COLO829 (cell line): ENCODE data around the gene HNRNPC.
"Not testable (repeated sequence)": the region's sequence is repeated elsewhere in the genome, so short reads cannot be mapped to it uniquely, and the experiment has no call there.

Experiments
- DNase-seq: peaks from one replicate; pipeline ENCODE4 v3.0.0; 2012; ENCODE audit warnings: low spot score

HNRNPC gene

DNA sequence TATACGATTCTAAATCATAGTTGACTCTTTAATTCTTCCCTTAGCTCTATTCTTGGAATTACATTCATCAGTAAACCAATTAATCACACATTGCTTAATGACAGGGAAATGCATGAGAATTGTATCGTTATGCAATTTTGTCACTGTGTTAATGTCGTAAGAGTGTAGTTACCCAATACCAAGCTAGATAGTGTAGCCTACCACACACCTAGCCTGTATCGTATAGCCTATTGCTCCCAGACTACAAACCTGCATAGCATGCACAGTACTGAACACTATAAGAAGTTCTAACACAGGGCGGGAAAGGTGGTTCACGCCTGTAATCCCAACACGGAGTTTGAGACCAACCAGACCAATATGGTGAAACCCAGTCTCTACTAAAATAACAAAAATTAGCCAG is 24.7 kb downstream of the HNRNPC start:
- DNase-seq: no peak

GRCh38 chr14:21241218-21241819 is 27.9 kb downstream of the HNRNPC start:
- no peak for DNase-seq

DNA sequence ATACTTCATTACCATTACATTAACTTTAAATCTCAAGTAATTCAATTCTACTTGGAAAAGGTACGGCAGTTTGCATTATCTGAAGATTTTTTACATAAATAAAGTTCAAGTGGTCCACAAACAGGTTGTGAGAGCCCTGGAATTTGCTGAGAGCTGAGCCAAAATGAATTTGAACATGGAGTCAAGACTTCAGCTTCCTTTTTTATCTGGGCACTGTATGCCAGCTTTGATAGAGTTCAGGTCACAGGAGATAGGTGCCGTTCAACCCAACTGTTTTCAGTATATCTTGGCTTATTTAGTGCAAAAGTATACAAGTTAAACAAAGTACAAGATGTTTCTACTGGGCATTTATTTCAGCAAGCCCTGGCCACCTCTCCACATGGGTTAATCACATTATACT is 28.8 kb downstream of the HNRNPC start:
- no peak for DNase-seq

- no peak for DNase-seq
Observed at GRCh38 chr14:21238823-21239518, 30.3 kb downstream of the HNRNPC start.

DNA sequence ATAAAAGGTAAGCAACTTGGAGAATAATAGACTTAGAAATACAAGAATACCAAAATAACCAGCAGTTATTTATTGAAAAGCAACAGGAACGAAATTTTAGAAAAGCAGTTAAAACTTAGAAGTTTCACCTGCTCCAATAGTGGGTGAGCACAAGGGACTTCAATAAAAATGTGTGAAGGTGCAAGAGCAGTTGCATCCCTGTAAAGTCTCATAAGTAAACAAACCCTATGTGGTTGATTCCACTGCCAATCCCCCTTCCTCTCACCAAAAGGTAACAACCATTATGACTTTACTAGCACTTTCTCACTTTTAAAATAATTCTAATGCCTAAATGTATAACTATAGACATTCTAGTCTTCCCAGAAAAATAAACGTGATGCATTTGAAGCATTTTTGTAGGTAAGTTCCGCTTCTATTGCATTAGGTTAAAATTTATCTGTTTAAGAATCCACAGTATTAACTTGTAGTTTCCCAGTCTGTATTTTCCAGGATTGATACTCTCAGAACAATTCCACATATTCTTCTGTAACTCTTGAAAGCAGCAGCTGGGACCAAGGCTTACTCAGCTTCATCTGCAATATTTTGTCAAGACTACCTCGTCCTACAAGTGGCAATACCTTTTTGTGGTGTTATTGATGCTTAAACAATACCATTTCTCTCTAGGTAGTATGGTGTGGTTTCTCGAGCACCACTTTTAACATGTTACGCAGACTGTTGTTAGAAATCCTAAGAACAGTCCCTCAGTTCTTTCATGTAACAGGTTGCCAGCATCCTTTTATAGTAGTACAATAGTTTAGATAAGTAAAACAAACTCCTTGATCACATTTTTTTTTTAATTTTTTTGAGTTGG is 32.1 kb downstream of the HNRNPC start:
- no peak for DNase-seq

DNA sequence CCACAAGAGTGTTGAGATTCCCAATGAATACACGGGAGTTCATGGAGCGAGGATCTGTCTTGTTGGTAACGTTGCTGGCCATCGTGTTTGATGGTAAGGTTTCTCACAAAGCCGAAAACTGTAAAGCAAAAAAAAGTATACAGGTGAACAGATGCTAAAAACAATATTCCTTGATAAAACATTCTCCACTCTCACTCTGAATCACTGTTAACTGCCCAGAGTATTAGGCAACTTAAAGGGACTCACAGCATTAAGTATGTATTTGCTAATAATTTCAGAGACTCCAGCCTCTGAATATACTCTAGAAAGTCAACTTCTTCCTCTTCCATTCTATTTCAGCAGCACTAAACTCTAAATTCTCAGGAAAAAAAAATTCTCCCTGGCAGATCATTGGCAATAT is 35.1 kb downstream of the HNRNPC start:
- no peak for DNase-seq

DNA sequence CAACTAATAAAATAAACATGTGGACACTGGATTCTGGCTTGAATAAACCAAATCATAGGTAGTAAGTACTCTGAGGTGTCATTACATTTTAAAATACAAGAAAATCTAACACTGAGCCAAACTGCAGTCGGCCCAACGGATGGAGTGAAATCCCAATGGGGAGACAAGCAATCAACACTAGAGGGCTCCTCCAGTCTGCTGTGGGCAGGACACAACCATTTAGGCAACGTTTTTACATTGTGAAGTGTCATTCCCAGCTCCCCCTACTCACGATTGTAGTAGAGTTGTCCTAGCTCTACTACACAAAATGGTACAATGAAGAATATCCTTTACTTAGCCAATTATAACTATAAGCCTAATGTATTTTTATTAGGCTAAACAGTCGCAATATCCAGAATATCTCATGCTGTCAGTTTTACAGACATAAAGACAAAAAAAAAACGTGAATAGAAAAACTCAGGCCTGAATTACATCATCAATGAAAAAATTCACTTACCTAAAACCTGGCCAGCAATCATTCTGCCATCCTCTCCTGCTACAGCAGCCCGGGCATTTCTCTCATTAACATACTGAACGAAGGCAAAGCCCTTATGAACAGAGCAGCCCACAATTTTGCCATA is 35.7 kb downstream of the HNRNPC start:
- no peak for DNase-seq

DNA sequence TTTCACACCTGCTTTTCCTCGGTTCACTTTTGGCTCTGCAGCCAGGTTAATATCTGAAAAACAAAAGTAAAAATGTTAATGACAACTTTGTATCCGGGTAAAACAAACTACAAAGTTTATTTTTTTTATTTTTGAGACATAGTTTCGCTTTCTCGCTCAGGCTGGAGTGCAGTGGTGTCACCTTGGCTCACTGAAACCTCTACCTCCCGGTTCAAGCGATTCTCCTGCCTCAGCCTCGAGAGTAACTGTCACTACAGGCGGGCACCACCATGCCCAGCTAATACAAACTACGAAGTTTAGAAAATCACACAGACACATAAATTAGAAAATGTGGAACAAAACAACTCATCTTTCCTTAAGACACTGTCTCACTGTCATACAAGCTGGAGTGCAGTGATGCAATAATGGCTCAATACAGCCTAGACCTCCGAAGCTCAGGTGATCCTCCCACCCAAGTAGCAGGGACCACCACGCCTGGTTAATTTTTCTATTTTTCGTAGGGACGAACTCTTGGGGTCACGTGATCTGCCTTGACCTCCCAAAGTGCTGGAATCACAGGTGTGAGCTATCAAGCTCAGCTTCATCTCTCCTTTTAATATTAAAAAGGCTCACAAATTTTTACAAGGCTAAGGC is 38.1 kb downstream of the HNRNPC start:
- DNase-seq: no peak

DNA sequence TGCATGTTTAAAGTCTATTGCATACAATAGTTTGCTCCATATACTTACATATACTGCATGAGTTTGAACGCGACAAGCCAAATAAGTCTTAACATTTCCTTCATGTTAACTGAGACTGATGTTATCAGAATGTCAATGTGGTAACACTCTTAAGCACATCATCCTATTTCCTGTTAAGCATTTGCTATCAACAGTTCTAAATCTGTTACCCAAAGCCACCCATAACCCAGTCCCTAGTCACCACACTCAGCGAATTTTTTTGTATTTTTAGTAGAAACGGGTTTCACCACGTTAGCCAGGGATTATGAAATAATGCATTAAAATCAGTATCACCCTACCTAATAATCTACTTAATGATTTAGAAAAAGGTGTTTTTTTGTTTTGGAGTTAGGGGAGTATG is 39.4 kb downstream of the HNRNPC start:
- DNase-seq: no peak

- no peak for DNase-seq
Observed at GRCh38 chr14:21227981-21228380, 41.3 kb downstream of the HNRNPC start.

- no peak for DNase-seq
Observed at GRCh38 chr14:21227150-21227549, 42.1 kb downstream of the HNRNPC start.

- no peak for DNase-seq
Observed at GRCh38 chr14:21226467-21226866, 42.8 kb downstream of the HNRNPC start.

DNA sequence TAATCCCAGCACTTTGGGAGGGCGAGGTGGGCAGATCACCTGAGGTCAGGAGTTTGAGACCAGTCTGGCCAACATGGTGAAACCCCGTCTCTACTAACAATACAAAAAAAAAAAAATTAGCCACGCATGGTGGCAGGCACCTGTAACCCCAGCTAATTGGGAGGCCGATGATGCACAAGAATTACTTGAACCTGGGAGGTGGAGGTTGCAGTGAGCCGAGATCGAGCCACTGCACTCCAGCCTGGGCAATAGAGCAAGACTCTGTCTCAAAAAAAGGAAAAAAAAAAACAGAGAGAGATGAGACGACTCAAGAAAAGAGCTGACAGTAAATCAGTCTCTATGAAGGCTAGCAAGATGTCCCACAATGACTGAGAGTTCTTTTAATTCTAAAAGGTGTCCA is 44.1 kb downstream of the HNRNPC start:
- DNase-seq: not testable (repeated sequence)

DNA sequence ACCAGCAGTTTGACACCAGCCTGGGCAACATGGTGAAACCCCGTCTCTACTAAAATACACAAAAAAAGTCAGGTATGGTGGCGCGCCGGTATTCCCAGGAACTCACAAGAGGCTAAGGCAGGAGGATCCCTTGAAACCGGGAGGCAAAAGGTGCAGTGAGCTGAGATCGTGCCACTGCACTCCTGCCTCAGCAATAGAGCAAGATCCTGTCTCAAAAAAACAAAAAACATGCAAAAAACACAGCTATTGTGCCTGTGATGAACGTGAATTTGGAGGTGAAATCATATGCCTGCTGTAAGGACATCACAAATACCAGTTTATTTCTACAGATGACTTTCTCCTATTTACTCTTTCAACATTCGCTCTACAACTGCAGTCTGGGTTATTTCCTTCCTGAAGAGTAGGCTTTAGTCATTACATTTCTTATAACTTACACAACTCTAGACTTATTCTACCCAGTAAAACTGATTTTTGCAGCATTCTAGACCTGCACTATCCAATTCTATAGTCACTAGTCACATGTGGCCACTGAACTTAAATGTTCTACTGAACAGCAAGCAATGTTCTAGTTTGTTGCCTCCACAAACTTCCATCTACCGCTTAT is 48.3 kb downstream of the HNRNPC start:
- DNase-seq: no peak

- DNase-seq: no peak
Observed at GRCh38 chr14:21219561-21220111, 49.6 kb downstream of the HNRNPC start.

DNA sequence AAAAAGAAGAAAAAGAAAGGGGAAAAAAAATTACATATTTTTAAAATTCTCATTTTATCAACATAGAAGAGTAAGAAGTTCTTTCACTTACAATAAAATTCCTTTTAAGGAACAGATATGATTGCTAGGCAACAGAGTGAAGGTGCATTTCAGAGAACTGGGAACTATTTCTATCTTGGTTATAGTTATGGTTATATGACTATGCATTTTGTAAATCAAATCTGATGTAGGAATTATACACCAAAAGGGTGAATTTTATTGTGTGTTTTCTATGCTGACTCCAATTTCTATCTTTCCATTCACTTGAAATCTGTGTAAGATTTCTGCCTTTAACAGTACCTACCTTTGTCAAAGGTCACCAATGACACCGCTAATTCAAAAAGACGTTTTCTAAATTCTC is 50.1 kb downstream of the HNRNPC start:
- no peak for DNase-seq

- DNase-seq: no peak
Observed at GRCh38 chr14:21215879-21216251, 53.4 kb downstream of the HNRNPC start.

DNA sequence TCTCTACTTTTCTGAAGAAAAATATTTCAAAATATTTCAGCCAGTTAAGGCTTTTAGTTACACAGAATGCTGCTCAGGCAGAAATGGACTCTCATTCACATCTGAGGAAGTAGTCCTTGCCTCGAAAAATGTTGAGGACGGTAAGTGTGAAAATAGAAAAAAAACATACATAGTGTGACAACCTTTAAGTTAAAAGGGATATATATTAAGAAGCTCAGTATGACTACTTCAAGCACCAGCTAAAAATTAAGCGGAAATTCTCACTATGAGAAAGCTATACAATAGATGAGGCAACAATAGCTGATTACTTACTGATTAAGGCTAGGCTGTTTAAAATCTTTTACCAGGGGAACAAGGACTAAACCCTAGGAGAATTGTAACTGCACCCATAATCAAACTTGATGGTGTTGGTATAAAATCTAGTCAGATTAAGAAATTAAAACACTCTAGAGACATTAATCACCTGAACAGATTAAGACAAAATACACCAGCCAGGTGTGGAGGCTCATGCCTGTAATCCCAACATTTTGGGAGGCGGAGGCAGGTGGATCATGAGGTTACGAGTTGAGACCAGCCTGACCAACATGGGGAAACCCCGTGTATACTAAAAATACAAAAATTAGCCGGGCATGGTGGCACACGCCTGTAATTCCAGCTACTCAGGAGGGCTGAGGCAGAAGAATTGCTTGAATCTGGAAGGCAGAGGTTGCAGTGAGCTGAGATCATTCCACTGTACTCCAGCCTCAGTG is 53.9 kb downstream of the HNRNPC start:
- DNase-seq: no peak

DNA sequence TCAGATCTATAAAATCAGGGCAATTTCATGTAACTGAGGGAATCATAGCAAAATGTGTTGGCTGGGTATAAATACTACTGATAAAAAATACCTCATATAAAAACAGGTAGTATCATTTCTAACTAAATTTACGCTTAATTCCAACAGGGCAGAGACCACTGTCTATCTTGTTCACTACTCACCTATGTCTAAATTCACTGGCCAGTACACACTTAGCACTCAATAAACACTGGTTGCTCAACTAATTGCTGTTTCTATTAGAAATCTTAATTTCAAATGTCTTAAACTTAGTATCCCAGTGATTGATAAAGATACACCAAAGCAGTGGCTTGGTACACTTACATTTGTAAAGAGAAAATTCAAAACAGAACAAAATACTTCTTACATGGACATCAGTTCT is 55.6 kb downstream of the HNRNPC start:
- no peak for DNase-seq

DNA sequence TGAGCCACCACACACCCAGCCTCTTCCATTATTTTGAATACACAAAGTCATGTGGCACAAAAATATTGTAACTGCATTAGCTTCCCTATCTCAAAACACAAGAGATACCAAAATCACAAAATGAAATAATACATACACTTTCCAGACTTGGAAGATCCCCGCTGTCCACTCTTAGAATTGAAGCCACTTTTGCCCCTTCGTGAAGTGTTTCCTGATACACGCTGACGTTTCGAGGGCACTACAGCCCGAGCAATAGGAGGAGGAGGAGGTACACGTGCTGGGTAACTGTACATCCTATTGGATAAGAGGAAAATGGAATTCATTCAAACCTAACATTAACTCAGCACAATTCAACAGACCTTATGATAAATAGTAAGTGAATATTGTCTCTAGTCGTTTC is 56.4 kb downstream of the HNRNPC start:
- not testable (repeated sequence) for DNase-seq

DNA sequence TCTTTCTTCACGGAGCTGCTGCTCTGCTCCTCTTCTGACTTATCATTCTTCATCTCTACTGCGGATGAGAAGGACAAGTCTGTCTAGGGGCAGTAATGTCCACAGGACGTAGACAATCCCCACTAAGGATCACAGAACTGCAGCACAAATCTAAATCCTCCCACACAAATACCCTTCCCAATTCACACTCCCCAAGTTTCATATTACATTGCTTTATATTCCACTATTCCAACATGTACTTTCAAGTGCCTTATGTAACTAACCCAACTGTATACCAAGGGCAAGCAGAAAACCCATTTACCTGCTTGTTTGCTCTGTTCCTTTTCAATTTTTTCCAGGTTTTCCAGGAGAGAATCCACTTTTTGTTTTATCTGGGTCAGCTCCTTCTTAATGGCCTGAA is 57.7 kb downstream of the HNRNPC start:
- no peak for DNase-seq
